Esophagus muscularis mucosa (tissue), 3 donors: ENCODE measurements around the gene DIP2B.

ENCODE experiments used
- POLR2AphosphoS5 ChIP-seq, 2 donors: sonication (generic); formaldehyde crosslinking; IDR thresholded peaks; one replicate each; pipeline ENCODE4 v1.6.1; 2017; ENCODE audit warnings: antibody characterized with exemption in 2 of 2
- TF ChIP-seq, protein P1 (sequence below), 3 experiments: fragments of 200-600 bp in 2 of 3; fragments of 450-650 bp in 1 of 3; sonication (generic) in 2 of 3; IDR thresholded peaks; one replicate each; pipeline ENCODE4 v1.5.1; 2017 to 2019; ENCODE audit warnings: antibody characterized with exemption in 3 of 3, mild to moderate bottlenecking in 2 of 3, moderate library complexity in 1 of 3

DNA sequence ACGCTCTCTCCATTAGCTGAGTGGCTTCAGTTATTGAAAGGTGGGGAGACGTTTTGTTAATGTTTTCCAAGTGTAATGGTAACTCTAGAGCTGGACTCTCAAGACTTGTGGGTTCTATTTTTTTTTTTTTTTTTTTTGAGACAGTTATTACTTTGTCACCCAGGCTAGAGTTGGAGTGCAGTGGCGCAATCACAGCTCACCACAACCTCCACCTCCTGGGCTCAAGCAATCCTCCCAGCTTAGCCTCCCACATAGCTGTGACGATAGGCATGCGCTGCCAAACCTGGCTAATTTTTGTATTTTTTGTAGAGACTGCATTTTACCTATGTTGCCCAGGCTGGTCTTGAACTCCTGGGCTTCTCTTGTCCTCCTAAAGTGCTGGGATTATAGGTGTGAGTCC is 285.3 kb downstream of the DIP2B start:
- TF ChIP-seq, protein P1, sequence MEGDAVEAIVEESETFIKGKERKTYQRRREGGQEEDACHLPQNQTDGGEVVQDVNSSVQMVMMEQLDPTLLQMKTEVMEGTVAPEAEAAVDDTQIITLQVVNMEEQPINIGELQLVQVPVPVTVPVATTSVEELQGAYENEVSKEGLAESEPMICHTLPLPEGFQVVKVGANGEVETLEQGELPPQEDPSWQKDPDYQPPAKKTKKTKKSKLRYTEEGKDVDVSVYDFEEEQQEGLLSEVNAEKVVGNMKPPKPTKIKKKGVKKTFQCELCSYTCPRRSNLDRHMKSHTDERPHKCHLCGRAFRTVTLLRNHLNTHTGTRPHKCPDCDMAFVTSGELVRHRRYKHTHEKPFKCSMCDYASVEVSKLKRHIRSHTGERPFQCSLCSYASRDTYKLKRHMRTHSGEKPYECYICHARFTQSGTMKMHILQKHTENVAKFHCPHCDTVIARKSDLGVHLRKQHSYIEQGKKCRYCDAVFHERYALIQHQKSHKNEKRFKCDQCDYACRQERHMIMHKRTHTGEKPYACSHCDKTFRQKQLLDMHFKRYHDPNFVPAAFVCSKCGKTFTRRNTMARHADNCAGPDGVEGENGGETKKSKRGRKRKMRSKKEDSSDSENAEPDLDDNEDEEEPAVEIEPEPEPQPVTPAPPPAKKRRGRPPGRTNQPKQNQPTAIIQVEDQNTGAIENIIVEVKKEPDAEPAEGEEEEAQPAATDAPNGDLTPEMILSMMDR (IDR thresholded peaks at IDR 0.05), result no peak
- TF ChIP-seq POLR2AphosphoS5 (IDR thresholded peaks at IDR 0.05), result no peak
